Mesenchymal stem cell (in vitro differentiated cells and primary cell): ENCODE results near the gene CDON.

Source experiments
- DNase-seq: peaks from one replicate; pipeline ENCODE4 v3.0.0-alpha.2; 2013
- H2AFZ ChIP-seq: one replicate; pipeline ENCODE4 v1.6.1; 2013; ENCODE audit warnings: low read depth, mild to moderate bottlenecking, control low read depth, inconsistent platforms, low read length, moderate library complexity
- H2AK5ac ChIP-seq: 2 replicates; pipeline ENCODE4 v1.6.1; 2013; ENCODE audit warnings: low read length, moderate library complexity, mild to moderate bottlenecking, inconsistent platforms; ENCODE audit not compliant: severe bottlenecking
- H2BK120ac ChIP-seq: one replicate; pipeline ENCODE4 v1.6.1; 2013; ENCODE audit warnings: low read depth, mild to moderate bottlenecking, inconsistent platforms, low read length, moderate library complexity
- H2BK12ac ChIP-seq, 2 experiments: one replicate each; pipeline ENCODE4 v1.6.1; 2013; ENCODE audit warnings: inconsistent platforms in 2 of 2, low read length in 2 of 2, mild to moderate bottlenecking in 2 of 2, moderate library complexity in 2 of 2, control low read depth in 1 of 2
- H2BK15ac ChIP-seq: one replicate; pipeline ENCODE4 v1.6.1; 2013; ENCODE audit warnings: mild to moderate bottlenecking, low read depth, inconsistent platforms; ENCODE audit not compliant: poor library complexity, severe bottlenecking
- H2BK5ac ChIP-seq: 2 replicates; pipeline ENCODE4 v1.6.1; 2013; ENCODE audit warnings: low read depth, mild to moderate bottlenecking, low read length, control low read depth, inconsistent platforms; ENCODE audit not compliant: poor library complexity, severe bottlenecking
- H3K14ac ChIP-seq, 2 experiments: one replicate each; pipeline ENCODE4 v1.6.1; 2013; ENCODE audit warnings: inconsistent platforms in 2 of 2, low read length in 2 of 2, control low read depth in 1 of 2, mild to moderate bottlenecking in 1 of 2, moderate library complexity in 1 of 2
- H3K18ac ChIP-seq, 2 experiments: one replicate each; pipeline ENCODE4 v1.6.1; 2013; ENCODE audit warnings: inconsistent platforms in 2 of 2, low read length in 2 of 2, control low read depth in 1 of 2, low read depth in 1 of 2, mild to moderate bottlenecking in 1 of 2
- H3K23ac ChIP-seq, 2 experiments: one replicate each; pipeline ENCODE4 v1.6.1; 2013; ENCODE audit warnings: inconsistent platforms in 2 of 2, low read length in 2 of 2, mild to moderate bottlenecking in 2 of 2, moderate library complexity in 2 of 2, control low read depth in 1 of 2
- H3K27ac ChIP-seq: 2 replicates; pipeline ENCODE4 v1.5.1; 2013; ENCODE audit warnings: mild to moderate bottlenecking, moderate library complexity, low read length, control low read depth, inconsistent platforms; ENCODE audit not compliant: poor library complexity, severe bottlenecking
- H3K27me3 ChIP-seq, 2 experiments: 2 replicates each; pipeline versions ENCODE4 v1.6.1 to v1.7.0; 2013; ENCODE audit warnings: low read length in 2 of 2, mild to moderate bottlenecking in 2 of 2, moderate library complexity in 2 of 2, control low read depth in 1 of 2, inconsistent platforms in 1 of 2; ENCODE audit not compliant: control insufficient read depth in 1 of 2, insufficient read depth in 1 of 2
- H3K36me3 ChIP-seq, 2 experiments: 2 replicates each; pipeline versions ENCODE4 v1.6.1 to v1.7.0; 2013; ENCODE audit warnings: low read length in 2 of 2, control low read depth in 1 of 2, inconsistent platforms in 1 of 2, low read depth in 1 of 2, mild to moderate bottlenecking in 1 of 2; ENCODE audit not compliant: insufficient read depth in 2 of 2, control insufficient read depth in 1 of 2
- H3K4ac ChIP-seq, 2 experiments: one replicate each; pipeline ENCODE4 v1.6.1; 2013; ENCODE audit warnings: inconsistent platforms in 2 of 2, low read length in 2 of 2, mild to moderate bottlenecking in 2 of 2, moderate library complexity in 2 of 2, control low read depth in 1 of 2, low read depth in 1 of 2
- H3K4me1 ChIP-seq: 2 replicates; pipeline ENCODE4 v1.6.1; 2013; ENCODE audit warnings: low read depth, low read length, control low read depth; ENCODE audit not compliant: control insufficient read depth, insufficient read depth
- H3K4me2 ChIP-seq: 2 replicates; pipeline ENCODE4 v1.6.1; 2013; ENCODE audit warnings: low read length, mild to moderate bottlenecking, inconsistent platforms; ENCODE audit not compliant: poor library complexity, severe bottlenecking
- H3K4me3 ChIP-seq, 2 experiments: 2 replicates each; pipeline versions ENCODE4 v1.5.1 to v1.7.0; 2013; ENCODE audit warnings: low read length in 2 of 2, mild to moderate bottlenecking in 2 of 2, control low read depth in 1 of 2, low read depth in 1 of 2; ENCODE audit not compliant: insufficient read depth in 1 of 2
- H3K79me1 ChIP-seq: replicated peaks from 2 replicates; pipeline ENCODE4 v1.6.1; 2013; ENCODE audit warnings: mild to moderate bottlenecking, control low read depth, low read length, inconsistent platforms; ENCODE audit not compliant: poor library complexity, severe bottlenecking
- H3K9ac ChIP-seq: 2 replicates; pipeline ENCODE4 v1.7.0; 2013; ENCODE audit warnings: mild to moderate bottlenecking, low read length, moderate library complexity
- H3K9me3 ChIP-seq: 2 replicates; pipeline ENCODE4 v1.7.0; 2013; ENCODE audit warnings: mild to moderate bottlenecking, low read length; ENCODE audit not compliant: control insufficient read depth
- H4K8ac ChIP-seq: one replicate; pipeline ENCODE4 v1.6.1; 2013; ENCODE audit warnings: inconsistent platforms, mild to moderate bottlenecking, low read length, moderate library complexity
- H4K91ac ChIP-seq: one replicate; pipeline ENCODE4 v1.6.1; 2013; ENCODE audit warnings: mild to moderate bottlenecking, low read length, inconsistent platforms
- WGBS: methylation state at CpG from one replicate; pipeline ENCODE4 v1.1.7; 2013; ENCODE audit warnings: mixed read lengths; 5-methylcytosine and 5-hydroxymethylcytosine counted together

CDON gene

GRCh38 chr11:126103150-126103549 lies 40.5 kb upstream of the CDON start:
- Histone ChIP-seq H2BK120ac (no peak overlapping the region), H3K14ac (no peak overlapping the region), H4K91ac (no peak overlapping the region), H3K9me3 (no peaks in the 10 kb centered on the region), H3K36me3 (no peaks in the 10 kb centered on the region), H2BK12ac (no peak overlapping the region), H3K18ac (no peak overlapping the region), H3K4ac (no peak overlapping the region), H3K79me1 (no peaks in the 10 kb centered on the region), H3K4me3 (no peak overlapping the region), H2BK15ac (no peak overlapping the region), H2AFZ (no peak overlapping the region), H3K4me1 (peaks cover 8% of the 10 kb centered on the region), H3K27me3 (peaks cover 0 to 44% of the 10 kb centered on the region in 2 experiments), H3K27ac (no peak overlapping the region), H4K8ac (no peak overlapping the region), H3K23ac (no peak overlapping the region), H3K4me2 (no peak overlapping the region), H2AK5ac (no peak overlapping the region), H2BK5ac (no peak overlapping the region), H3K9ac (no peak overlapping the region)
- WGBS, result 93% methylated on average over 4 of the region's 5 CpGs
- DNase-seq, result no peak

- no peaks in the 10 kb centered on the region for H3K9me3 ChIP-seq
- no peak overlapping the region for H3K14ac ChIP-seq
- no peaks in the 10 kb centered on the region for H3K36me3 ChIP-seq
- no peak overlapping the region for H3K18ac ChIP-seq
- no peak overlapping the region for H3K4me3 ChIP-seq
- 63% methylated on average over 7 of the region's 7 CpGs for WGBS
- no peak overlapping the region for H3K4ac ChIP-seq
- no peak overlapping the region for H2BK120ac ChIP-seq
- H3K9ac ChIP-seq, result no peak overlapping the region
- no peak overlapping the region for H3K27ac ChIP-seq
- H2AFZ ChIP-seq, result no peak overlapping the region
- no peak overlapping the region for H4K8ac ChIP-seq
- H3K79me1 ChIP-seq, result no peaks in the 10 kb centered on the region
- no peak overlapping the region for H2AK5ac ChIP-seq
- no peak overlapping the region for H2BK5ac ChIP-seq
- no peak overlapping the region for H2BK12ac ChIP-seq
- H3K27me3 ChIP-seq, result peaks cover 0 to 44% of the 10 kb centered on the region in 2 experiments
- peak; percentile 45 for DNase-seq
- H3K4me2 ChIP-seq, result no peak overlapping the region
- H4K91ac ChIP-seq, result no peak overlapping the region
- H3K4me1 ChIP-seq, result peaks cover 8% of the 10 kb centered on the region
- no peak overlapping the region for H3K23ac ChIP-seq
- no peak overlapping the region for H2BK15ac ChIP-seq
Observed at GRCh38 chr11:126102436-126102981, 39.8 kb upstream of the CDON start.

- H2AFZ ChIP-seq, result no peak overlapping the region
- H2BK12ac ChIP-seq, result no peak overlapping the region
- no peak overlapping the region for H3K14ac ChIP-seq
- H3K4me1 ChIP-seq, result peaks cover 10% of the 10 kb centered on the region
- no peaks in the 10 kb centered on the region for H3K36me3 ChIP-seq
- no peak overlapping the region for H3K18ac ChIP-seq
- no peak overlapping the region for H2BK120ac ChIP-seq
- H3K9ac ChIP-seq, result no peak overlapping the region
- H2AK5ac ChIP-seq, result no peak overlapping the region
- no peaks in the 10 kb centered on the region for H3K79me1 ChIP-seq
- peaks cover 0 to 41% of the 10 kb centered on the region in 2 experiments for H3K27me3 ChIP-seq
- H3K4me3 ChIP-seq, result no peak overlapping the region
- no peak overlapping the region for H3K4me2 ChIP-seq
- H3K9me3 ChIP-seq, result no peaks in the 10 kb centered on the region
- H2BK5ac ChIP-seq, result no peak overlapping the region
- WGBS, result 89% methylated on average over 5 of the region's 5 CpGs
- H4K91ac ChIP-seq, result no peak overlapping the region
- H2BK15ac ChIP-seq, result no peak overlapping the region
- H3K4ac ChIP-seq, result no peak overlapping the region
- no peak overlapping the region for H4K8ac ChIP-seq
- no peak overlapping the region for H3K27ac ChIP-seq
- H3K23ac ChIP-seq, result no peak overlapping the region
- no peak for DNase-seq
Observed at GRCh38 chr11:126101930-126102283, 39.2 kb upstream of the CDON start.

- Histone ChIP-seq H2AFZ (no peak overlapping the region), H3K9ac (no peak overlapping the region), H3K27me3 (peaks cover 0 to 39% of the 10 kb centered on the region in 2 experiments), H3K14ac (no peak overlapping the region), H2BK15ac (no peak overlapping the region), H3K4me3 (no peak overlapping the region), H3K4me2 (no peak overlapping the region), H4K8ac (no peak overlapping the region), H2BK120ac (no peak overlapping the region), H3K36me3 (no peaks in the 10 kb centered on the region), H2AK5ac (no peak overlapping the region), H3K79me1 (no peaks in the 10 kb centered on the region), H3K23ac (no peak overlapping the region), H3K4me1 (peaks cover 10% of the 10 kb centered on the region), H3K18ac (no peak overlapping the region), H3K9me3 (no peaks in the 10 kb centered on the region), H3K27ac (no peak overlapping the region), H4K91ac (no peak overlapping the region), H2BK12ac (no peak overlapping the region), H2BK5ac (no peak overlapping the region), H3K4ac (no peak overlapping the region)
- WGBS, result 92% methylated on average over 11 of the region's 11 CpGs
- no peak for DNase-seq
Observed at GRCh38 chr11:126101251-126101929, 38.7 kb upstream of the CDON start.
